NCI-H345 treated with DMSO at 0.1 percent for 48 hours (cell line): ENCODE results near the gene ARL2BP.

ENCODE experiments used
- DNase-seq: peaks from one replicate; lab custom pipeline; 2025; ENCODE audit not compliant: unreplicated experiment; lab: John Stamatoyannopoulos, UW

The ARL2BP gene

DNA sequence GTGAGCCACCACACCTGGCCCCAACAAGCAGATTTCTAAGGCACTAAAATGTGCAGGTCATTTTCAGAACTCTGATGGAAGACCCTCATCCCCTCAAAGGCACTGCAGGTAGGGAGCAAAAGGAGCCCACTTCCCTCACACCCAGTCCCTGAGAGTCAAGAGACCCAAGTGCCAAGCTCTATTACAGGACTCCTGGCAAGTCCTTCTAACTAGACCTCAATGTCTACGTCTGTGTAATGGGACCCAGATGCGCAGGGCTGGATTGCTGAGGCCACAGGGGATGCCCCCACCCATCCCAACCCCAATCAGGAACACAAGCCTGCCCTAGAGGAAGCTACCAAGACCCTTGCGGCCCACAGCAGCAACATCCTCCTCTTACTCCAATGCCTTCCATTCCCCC, 36.7 kb downstream of the ARL2BP start:
- no peak for DNase-seq

DNA sequence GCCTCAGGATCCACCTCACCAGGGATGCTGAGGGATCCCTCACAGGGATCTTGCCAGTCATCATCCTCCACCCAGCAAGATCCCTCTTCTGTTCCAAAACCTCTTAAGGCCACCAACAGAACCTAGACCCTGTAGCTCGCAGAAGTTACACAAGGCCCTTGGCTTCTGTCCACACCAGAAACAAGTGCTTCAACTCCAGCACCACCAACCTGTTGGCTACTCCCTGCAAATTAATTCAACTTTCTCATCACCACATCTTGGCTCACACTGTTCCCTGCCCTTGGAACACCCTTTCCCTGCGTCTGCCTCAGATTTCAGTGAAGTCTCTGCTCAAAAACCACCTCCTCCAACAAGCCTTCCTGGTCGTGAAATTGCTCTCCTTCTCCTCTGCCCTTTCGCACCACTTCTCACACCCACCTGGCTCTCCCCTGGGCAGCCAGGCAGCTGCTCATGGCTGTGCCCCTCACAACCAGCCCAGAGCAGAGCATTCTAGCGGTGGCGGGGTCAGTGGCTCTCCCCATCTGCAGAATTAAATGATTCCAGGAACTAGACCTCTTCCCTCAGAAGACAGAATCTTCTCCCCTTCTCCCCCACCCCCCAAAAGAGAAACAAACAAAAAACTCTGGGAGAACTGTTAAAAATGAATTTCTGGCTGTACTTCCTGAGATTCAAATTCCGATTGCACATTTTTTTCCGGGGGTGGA, 37.6 kb downstream of the ARL2BP start:
- DNase-seq: no peak

DNA sequence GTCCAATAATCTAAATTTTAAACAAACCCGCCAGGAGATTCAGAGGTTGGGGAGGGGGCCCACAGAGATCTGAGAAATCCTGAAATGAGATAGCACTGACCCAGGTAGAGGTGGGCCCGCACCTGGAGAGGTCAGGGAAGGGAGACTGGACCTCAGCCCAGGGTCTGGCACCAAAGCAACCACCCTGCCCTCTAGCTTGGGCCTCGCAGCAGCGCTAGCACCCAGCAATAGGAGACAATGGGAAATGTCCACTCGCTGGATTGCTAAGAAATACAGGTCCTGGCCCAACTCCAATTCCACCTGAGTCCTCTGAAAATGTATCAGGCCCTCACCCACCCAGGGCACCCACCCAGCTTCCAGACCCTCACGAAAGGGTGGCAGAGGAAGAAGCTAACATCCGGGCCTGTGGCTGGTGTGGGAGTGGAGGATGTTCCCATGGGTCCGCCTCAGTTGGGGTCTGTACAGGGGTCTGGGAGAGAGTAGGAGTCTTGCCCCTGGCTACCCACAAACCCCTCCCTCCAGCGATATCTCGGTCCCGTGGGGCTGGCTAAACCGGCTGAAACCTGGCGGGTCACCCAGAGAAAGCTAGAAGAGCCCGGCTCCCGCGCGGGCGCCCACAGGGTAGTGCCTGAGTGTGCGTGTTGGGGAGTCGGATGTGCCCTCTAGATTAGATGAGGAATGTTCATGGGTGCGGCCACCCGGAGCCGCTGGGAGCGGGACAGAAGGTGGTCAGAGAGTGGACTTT, 38.3 kb downstream of the ARL2BP start:
- no peak for DNase-seq

DNA sequence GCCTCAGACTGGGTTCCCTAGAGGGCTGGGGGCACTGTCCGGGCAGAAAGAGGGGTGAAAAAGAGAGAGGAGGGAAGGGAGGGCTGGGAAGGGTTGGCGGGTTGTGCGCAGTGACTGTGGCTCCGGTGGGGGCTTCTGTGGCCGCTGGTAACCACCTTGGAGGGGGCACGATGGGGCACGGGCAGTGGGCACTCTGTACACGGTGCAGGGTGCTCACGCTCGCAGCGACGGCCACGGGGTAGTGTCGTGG, 38.8 kb downstream of the ARL2BP start:
- no peak for DNase-seq

DNA sequence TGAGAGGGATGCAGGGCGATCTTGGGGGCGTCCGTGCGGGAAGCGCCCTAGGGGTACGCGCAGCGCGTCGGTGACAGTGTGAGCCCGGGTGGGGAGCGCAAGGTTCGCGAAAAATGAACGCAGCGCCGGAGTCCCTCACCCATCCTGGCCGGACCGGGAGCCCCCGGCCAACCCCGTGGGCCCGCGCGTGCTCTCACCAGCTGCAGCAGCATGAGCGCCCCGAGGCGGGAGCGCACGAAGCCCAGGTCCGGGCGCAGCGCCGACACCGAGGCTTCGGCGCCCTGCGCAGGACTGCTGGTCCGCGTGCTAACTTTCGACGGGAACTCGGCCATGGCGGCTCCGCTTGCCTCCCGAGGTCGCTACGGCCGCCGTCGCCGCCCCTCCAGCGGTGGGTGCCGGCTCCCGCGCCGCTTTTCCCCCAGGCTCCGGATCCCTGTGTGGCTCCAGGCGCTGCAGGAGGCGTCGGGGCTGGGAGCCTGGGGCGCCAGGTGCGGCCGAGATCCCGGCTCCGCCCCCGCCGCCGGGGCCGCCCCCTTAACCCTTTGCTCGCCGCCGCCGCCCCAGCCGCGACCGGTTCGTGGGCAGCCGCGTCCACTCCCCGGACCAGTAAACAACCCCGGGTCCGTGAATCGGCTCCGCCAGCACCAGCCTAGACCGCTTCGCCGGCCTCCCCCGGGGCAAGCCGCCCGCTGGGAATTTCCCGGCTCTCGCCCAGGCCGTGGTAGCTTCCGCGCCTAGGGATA, 39.3 kb downstream of the ARL2BP start, which contains the start of gene PLLP:
Gene PLLP (minus strand): TSS at position 464 of the 743 bp plus-strand sequence. CDS start 132 bp downstream, at position 332.
- no peak for DNase-seq

DNA sequence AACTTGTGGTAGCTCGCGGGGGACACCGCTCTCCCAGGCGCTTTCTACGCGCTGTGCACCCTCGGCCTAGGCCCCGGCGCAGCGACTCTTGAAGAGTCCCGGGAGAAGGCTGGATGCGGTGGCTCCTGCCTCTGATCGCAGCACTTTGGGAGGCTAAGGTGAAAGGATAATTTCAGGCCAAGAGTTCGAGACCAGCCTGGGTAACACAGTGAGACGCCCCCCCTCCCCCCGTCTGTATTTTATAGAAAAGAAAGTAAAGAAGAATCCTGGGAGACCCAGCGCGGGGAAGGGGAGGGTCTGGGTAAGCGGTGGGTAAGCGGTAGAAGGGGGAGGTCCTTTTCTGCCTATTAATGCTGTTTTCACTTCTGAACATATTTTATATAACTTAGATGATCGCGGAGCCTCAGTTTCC, 39.9 kb downstream of the ARL2BP start:
- no peak for DNase-seq

DNA sequence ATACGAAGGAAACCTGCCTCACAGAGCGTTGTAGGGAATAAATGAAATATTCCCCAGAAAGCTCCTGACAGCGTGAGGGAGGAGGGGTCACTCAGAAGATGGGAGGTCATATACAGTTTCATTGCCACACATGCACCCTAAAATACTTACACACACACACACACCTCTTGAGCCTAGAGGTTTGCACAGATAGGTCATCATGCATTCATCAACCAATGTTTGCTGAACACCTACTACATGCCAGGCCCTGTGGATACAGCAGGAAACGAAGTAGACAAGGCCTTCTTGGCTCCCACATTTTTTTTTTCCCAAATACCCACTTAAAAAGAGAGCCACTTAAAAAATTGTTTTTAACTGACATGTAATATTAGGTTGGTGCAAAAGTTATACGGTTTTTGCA, 40.3 kb downstream of the ARL2BP start:
- no peak for DNase-seq

DNA sequence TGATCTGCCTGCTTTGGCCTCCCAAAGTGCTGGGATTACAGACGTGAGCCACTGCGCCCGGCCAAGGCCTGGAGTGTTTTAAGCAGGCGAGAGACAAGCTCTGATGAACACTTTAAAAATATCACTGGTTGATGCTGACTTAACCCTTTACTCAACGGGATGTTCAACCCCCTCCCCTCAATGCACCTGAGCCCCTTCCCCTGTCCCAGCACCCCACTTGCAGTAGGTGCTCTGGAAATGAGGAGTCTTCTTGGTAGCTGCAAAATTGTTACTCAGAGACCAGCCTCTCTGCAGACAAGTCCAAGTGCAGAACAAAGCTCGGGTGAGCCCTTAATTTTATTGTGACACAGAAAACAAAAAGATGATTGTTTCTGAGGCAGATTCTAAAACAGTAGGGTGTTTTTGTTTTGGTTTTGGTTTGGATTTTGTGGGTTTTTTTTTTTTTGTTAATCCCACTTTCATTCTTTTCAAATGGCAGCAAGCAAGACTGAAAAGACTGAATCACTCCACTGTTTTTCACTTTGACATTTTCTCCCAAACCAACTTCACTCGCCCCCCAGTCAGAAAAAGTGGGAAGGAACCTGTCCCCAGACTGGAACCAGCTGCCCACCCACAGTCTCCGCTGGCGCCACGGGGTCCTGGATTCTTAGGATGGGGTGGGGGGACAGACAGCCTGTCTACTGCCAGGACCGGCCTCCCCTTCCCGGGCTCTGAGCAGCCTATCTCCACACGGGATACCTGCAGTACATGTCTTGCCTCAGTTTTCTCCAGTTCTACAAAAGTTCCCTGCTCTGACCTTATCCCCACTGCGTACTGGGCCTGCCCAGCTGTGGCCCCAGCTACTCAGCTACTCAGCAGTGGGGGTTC, 44.6 kb downstream of the ARL2BP start:
- no peak for DNase-seq

DNA sequence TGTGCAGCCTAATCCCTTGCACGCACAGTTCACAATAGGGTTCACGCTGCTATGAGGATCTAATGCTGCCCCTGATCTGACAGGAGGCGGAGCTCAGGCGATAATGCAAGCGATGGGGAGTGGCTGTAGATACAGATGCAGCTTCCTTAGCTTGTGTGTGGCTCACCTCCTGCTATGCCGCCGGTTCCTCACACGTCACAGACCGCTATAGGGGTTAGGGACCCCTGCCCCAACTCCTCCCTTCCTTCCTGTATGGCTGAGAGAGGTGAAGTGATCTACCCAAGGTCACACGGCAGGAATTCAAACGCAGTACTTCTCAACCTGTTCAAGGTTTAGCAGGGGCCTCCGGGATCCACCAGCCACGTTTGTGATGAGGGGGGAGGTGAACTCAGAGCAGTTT, 52.8 kb downstream of the ARL2BP start:
- DNase-seq: no peak

DNA sequence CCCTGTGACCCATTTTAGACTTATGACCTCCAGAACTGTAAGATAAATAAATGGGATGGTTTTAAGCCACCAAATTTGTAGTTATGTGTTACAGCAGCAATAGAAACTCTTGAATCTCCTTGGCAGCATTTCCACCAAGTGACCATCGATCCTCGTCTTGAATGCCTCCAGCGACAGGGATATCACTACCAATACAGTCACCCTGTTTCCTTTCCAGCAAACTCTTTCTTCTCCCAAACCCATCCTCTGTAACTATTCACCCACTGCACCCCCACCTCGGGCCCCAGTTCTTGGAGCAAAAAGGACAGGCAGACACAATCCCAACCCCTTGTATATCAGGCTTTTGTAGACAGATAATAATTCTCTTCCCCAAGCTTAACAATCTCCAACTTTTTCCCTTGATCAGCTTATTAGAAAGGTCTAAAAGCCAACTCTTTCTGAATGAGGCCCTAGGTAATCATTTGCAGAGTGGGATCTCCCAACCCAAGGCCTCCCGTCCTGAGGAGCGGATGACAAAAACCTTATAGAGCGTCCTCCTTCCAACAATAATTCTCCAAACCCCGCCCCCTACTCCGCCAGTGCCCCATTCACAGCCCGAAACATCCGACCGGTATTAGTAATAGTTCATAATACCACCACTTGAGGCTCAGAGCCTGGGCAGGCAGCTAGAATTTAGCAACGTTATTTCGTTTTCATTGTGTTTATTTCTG, 54.1 kb downstream of the ARL2BP start:
- peak; percentile 6 for DNase-seq

DNA sequence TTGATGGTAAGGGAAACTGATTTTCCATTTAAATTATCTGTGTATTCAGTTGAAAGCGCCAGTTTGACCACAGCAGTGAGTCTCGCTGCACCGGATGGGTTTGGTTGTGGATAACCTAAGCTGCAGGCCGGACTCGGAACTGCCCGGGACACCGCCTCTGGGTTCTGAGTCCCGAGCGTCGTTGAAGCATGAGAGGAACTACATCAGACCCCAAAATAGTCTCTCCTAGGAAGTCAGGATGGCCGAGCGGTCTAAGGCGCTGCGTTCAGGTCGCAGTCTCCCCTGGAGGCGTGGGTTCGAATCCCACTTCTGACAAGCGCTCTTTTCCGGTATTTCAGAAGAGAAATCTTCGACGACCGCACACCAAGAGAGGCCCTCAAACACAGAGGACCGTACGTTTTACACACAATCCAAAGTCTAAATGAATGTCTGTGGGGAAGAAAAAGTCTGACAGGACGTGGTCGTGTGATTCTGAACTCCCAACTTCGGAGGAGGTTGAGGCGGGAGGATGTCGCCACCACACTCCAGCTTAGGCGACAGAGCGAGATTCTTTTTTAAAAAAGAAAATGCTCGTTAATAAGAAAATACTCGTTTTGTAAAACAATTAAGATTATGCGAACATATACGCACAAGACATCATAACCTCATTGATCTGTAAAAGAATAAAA, 54.8 kb downstream of the ARL2BP start:
- peak; percentile 64 for DNase-seq

DNA sequence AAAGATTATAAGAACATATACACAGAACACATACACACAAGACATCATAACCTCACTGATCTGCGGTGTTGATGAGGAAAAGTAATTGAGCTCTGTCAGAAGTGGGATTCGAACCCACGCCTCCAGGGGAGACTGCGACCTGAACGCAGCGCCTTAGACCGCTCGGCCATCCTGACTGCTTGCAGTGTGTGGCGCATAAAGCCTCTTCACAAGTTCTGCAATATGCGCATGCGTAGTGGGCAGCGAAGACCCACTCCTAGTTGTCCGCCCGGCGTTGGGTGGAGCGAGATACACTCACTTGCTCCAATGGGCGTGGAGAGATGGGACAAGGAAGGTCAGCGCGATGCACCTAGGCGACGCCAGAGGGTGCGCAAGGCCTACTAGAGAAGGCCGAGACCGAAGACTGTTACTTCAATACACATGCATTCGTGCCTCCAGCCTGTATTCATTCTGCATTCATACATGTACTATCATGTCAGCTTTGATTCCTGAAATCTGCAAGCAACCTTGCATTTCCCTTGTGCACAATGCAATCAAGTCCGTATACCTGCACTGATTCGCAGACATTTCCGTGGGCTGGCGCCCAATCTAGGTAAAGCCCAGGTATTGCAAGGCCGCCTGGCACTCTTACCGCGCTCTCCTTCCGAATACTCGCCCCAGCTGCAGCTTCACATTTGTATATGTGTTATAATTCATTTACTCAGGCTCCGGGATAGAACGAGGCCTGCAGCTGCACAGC, 55.5 kb downstream of the ARL2BP start:
- peak; percentile 88 for DNase-seq

DNA sequence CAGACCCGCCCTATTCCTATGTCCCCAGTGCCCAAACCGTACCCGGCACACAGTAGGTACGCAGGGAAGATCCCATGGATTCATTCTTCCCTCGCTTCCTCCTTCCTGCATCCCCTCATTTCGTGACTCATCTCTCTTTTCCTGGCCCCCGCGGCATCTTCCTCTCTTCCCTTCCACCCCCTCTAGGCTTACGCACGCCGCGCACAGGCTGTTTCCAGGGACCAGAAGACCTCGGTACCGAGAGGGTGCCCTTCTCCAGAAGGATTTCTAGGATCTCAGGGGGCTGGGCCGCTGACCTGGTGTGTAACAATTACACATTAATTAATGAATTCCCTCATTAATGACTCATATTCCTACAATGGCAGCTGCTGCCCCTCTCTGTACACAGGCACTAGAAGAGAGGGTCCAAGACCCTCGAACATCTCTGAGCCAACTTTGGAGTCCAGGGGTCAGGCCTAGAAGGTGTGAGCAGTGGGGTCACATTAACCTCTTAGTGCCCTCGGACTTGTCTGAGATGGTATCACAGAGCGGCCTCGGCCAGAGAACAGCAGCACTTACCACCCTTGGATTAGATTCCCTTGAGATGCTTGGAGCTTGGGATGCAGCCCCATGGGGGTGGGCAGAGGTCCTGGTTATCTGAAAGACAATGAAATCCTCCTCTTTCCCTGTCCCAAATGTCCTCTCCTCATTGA, 56.2 kb downstream of the ARL2BP start:
- no peak for DNase-seq
